SK-N-SH (cell line): ENCODE data around the gene PCSK6.

Experiments used
- CTCF ChIP-seq: fragments of 200-600 bp; sonication (generic); IDR thresholded peaks from 2 replicates; pipeline ENCODE4 v1.6.1; 2017; ENCODE audit warnings: antibody characterized with exemption, mild to moderate bottlenecking, moderate library complexity
- EP300 ChIP-seq, 2 experiments: IDR thresholded peaks; 2 replicates each; pipeline versions ENCODE4 v1.4.0 to v1.6.1; 2012; ENCODE audit warnings: borderline replicate concordance in 1 of 2, low read depth in 1 of 2, low read length in 1 of 2
- JUND ChIP-seq: IDR thresholded peaks from 2 replicates; pipeline ENCODE4 v1.4.0; 2012
- SMC3 ChIP-seq: IDR thresholded peaks from 2 replicates; pipeline ENCODE4 v1.6.1; 2012; ENCODE audit warnings: low read depth, low read length, improper control_type of control experiment

- TF ChIP-seq CTCF (no peak), SMC3 (no peak), JUND (no peak), EP300 (IDR thresholded peaks at IDR 0.05; ENCODE audit: borderline replicate concordance in 1 of 2, low read depth in 1 of 2, low read length in 1 of 2) (no peak)
These were observed 62.7 kb downstream of the PCSK6 start for GRCh38 chr15:101426761-101427333.
